Measurements from ENCODE around the gene RALGPS1.
"Not testable (repeated sequence)": the region's sequence is repeated elsewhere in the genome, so short reads cannot be mapped to it uniquely, and the experiment has no call there.

RALGPS1 gene

DNA sequence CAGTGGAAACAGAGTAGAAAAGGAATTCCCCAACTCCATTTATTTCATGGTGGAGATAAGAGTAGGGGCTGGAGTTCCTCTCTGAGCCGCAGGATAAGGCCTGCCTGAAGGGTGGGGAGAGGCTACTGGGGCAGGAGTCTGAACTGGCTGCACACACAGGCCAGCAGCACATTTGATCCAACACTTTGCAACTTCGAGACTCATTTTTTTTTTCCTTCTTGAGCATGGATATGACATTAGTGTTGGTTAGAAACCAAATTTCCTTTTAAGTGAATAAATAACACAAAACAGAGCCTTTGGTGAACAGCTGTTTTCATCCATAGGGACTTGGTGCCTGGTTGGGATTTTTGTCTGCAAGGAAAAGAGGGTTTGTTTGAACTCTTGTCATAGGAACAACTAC lies 76.6 kb downstream of the RALGPS1 start:
- DNase-seq, result no peak

- DNase-seq, result no peak
These were observed 77.8 kb downstream of the RALGPS1 start for GRCh38 chr9:126992427-126992826.

- peak in 1 of 5 experiments; percentile 35 for DNase-seq
These were observed 84.9 kb downstream of the RALGPS1 start for GRCh38 chr9:126999315-127000068.

- peak in 4 of 5 experiments; percentile 47 to 96 (median 70) for DNase-seq
These were observed 90.6 kb downstream of the RALGPS1 start for GRCh38 chr9:127004946-127005769.

DNA sequence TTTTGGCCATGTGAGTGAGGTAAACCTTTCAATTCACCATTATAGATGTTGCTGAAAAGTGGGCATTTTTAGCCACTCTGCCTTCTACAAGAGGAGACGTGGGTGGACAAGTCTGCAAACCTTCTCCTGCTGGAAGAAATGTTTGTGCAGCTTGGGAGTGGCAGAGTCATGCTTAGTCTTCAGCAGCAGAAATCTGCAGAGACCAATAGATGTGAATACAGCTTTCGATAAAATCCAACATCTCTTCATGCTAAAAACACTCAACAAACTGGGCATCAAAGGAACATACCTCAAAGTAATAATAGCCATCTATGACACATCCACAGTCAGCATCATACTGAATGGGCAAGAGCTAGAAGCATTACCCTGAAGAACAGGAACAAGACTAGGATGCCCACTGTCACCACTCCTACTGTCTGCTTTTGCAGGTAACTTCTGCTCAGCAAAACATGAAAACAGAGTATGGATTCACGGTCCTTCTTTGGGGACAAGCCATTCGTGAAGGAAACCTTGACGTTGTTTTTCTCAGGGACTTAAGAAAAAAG lies 91.3 kb downstream of the RALGPS1 start:
- DNase-seq, result peak in 1 of 5 experiments; percentile 16

GRCh38 chr9:127007638-127008037 lies 93.1 kb downstream of the RALGPS1 start:
- DNase-seq, result no peak

DNA sequence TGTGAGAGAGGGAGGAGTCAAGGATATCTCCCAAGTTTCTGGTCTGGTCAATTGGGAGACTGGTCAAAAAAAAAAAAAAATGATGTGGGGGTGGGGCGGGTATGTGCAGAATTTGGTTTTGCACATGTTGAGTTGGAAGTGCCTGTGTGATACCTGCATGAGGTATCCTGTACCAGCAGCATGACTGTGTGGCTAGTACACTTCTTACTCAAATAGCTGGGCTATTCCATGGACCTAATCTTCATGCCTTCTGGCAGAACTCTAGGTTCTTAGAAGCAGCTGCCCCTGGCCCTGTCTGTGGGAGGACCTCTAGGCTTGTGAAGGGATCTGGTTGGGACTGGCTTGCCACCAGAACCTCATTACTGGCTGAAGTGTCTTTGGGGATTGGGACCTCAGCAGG lies 93.5 kb downstream of the RALGPS1 start:
- DNase-seq, result no peak

DNA sequence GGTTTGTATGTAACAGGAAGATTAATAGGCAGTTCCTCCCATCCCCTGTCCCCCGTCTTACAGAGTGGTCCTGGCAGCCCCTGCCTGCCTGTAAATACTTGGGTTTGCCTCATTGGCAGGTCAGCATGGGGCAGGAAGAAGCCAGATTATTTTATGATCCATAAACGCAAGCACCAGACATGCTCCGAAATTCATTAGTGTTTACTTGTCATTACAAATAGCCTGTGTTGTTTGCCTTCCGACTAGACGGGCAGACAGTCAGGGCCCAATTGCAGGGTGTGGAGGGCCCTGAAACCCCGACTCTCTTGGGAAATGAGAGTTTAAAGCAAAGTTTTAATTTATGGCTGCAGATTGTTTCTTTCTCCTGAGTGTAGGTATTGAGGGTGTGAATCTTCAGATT lies 97.2 kb downstream of the RALGPS1 start:
- no peak for DNase-seq

- no peak for DNase-seq
These were observed 97.7 kb downstream of the RALGPS1 start for GRCh38 chr9:127012250-127012649.

GRCh38 chr9:127013597-127013996 lies 99.0 kb downstream of the RALGPS1 start:
- no peak for DNase-seq

- DNase-seq, result no peak
These were observed 99.8 kb downstream of the RALGPS1 start for GRCh38 chr9:127014216-127014909.

GRCh38 chr9:127014910-127015540 lies 100.4 kb downstream of the RALGPS1 start:
- DNase-seq, result no peak

- no peak for DNase-seq
These were observed 101.4 kb downstream of the RALGPS1 start for GRCh38 chr9:127015921-127016512.

DNA sequence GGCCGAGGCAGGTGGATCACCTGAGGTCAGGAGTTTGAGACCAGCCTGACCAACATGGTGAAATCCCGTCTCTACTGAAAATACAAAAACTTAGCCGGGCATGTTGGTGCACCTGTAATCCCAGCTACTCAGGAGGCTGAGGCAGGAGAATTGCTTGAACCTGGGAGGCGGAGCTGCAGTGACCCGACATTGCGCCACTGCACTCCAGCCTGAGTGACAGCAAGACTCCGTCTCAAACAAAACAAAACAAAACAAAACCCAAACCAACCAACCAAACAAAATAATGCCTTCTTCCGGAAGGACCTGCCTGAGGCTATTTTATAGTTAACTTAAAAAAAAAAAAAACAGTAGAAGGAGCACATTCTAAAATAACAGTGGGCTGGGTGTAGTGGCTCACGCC lies 103.4 kb downstream of the RALGPS1 start:
- DNase-seq, result not testable (repeated sequence)

DNA sequence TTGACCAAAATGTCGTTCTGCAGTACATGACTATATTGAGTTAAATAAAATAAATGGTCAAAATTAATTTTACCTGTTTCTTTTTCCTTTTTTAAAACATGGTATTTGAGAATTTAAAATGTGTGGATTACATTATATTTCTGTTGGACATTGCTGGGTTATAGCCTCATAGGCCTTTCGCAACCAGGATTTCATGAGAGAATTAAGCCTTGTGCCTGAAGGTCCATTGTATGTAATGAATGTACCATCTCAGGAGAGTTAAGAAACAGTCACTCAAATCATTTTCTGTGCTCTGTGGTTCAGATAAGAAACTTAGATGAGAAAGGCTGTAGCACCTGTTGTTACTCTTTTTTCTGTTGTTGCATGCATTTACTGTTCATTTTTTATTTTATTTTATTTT lies 104.4 kb downstream of the RALGPS1 start:
- DNase-seq, result no peak

GRCh38 chr9:127020036-127020801 lies 105.6 kb downstream of the RALGPS1 start:
- no peak for DNase-seq

DNA sequence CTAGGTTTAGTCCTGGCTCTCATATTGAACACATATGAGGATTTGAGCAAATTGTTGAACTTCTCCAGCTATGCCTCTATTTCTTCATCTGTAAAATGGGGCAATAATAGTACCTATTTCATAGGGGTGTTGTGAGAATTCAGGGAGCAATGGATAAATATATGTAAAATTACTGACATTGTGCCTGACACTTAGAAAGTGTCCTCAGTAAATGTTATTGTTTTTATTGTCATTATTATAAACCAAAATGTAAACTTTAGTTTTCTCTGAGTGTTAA lies 106.2 kb downstream of the RALGPS1 start:
- DNase-seq, result no peak

GRCh38 chr9:127021664-127022363 lies 107.2 kb downstream of the RALGPS1 start:
- no peak for DNase-seq

DNA sequence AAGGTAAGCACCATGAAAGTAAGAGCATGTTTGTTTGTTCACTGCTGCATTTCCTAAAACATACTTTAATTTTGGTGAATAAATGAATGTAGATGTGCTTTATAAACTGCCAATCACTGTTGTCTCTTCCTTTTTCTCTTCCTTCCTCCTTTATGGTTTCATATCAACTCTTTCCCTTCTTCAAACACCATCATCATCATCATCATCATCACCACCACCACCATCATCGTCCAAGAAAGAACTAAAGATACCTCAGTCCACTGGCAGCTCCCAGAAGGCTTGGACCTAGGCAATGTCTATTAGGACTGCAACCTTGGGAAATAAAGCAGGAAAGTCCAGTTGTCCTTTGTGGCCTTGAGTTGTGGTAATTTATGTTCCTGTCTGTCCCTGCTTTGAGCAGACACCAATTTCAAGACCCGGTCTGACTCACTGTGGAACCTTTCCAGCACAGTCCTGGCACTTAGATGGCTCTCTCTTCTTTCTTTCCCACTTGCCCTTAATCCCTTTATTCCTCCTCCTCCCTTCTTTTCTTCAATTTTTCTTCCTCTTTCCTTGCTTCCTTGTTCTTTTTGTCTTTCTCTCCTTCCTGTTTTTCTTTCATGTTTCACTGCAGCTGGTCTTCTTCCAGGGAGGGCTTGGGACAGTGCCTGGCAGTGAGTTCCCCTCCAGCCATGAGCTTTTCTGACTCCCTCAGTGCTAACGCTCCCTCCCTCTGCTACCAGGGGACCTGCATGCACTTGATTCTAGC lies 108.5 kb downstream of the RALGPS1 start:
- DNase-seq, result no peak

DNA sequence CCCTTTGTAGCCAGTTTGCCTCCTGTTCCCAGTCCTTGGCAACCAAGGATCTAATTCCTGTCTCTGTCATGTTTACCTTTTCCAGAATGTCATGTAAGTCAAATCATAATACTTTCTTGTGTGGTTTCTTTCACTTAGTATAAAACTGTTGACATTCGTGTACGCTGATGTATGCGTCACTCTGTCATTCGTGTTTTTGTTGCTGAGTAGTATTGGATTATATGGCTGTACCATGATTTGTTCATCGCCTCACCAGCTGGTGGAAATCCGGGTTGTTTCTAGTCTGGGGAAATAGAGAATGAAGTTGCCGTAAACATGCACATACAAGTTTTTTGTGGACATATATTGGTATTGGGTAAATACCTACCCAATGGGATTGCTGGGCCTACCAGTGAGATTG lies 110.5 kb downstream of the RALGPS1 start:
- no peak for DNase-seq
